Cardiac muscle cell (in vitro differentiated cells and primary cell): ENCODE data around the gene MAGEB17. TPM values are rescaled to one million over a fixed set of nuclear protein-coding genes. Genes with fewer than 3 reads are reported as not detected.

Experiments
- DNase-seq, 2 donors: peaks; one replicate each; pipeline versions ENCODE4 v3.0.0 to v3.0.0-alpha.2; 2010 to 2017; ENCODE audit warnings: low read depth in 1 of 2, low spot score in 1 of 2
- H3K27ac ChIP-seq: fragments of 200-600 bp; sonication (generic); 2 replicates; pipeline ENCODE4 v1.5.1; 2016
- H3K27me3 ChIP-seq: fragments of 200-600 bp; sonication (generic); 2 replicates; pipeline ENCODE4 v1.6.0; 2016; ENCODE audit warnings: control low read depth
- H3K36me3 ChIP-seq: fragments of 200-600 bp; sonication (generic); 2 replicates; pipeline ENCODE4 v1.5.1; 2016; ENCODE audit warnings: control low read depth
- H3K4me1 ChIP-seq: fragments of 200-600 bp; sonication (generic); 2 replicates; pipeline ENCODE4 v1.8.1; 2017; ENCODE audit warnings: low read depth, mild to moderate bottlenecking, mixed run types
- H3K4me3 ChIP-seq: fragments of 200-600 bp; sonication (generic); 2 replicates; pipeline ENCODE4 v1.5.1; 2016; ENCODE audit warnings: mild to moderate bottlenecking
- H3K9me3 ChIP-seq: fragments of 200-600 bp; sonication (generic); 2 replicates; pipeline ENCODE4 v1.5.1; 2017; ENCODE audit warnings: low read depth, mild to moderate bottlenecking, control low read depth
- polyA plus RNA-seq: library from polyadenylated mRNA; unstranded; fragments of >200 nt; fragmentation: Nextera tagmentation; extraction: Ambion mirVana; gene quantifications from 2 replicates; pipeline ENCODE4 v1.2.1, GENCODE V29; 2016
- total RNA-seq: library from RNA; depleted of rRNA; stranded (reverse); fragments of >200 nt; gene quantifications from 2 replicates; pipeline ENCODE4 v1.2.3, GENCODE V29; 2016
- TF ChIP-seq, protein P1 (sequence below): IDR thresholded peaks from 2 replicates; pipeline ENCODE4 v1.5.1; 2012; ENCODE audit warnings: low read depth, mild to moderate bottlenecking, low read length

Gene MAGEB17
- total and polyA plus RNA-seq, 2 experiments from 2014 or later = 0.22 TPM; not detected in 1

DNA sequence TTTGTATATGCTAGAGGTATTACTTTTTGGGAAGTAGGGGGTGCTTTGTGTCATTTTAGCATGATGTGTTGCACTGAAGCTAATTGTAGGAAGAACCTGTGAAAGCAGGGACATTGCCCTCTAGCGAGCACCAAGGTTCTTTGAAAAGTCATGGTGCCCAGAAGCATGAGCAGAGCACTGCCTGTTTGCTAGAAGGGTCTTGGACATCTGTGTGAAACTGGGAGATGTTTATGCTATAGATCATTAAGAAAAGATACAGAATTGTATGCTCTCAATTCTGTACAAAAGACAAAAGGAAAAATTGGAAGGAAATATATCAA, 29.2 kb upstream of the MAGEB17 start:
- no peaks in the 10 kb centered on the region for H3K9me3 ChIP-seq
- H3K27ac ChIP-seq = no peak overlapping the region
- no peaks in the 10 kb centered on the region for H3K27me3 ChIP-seq
- H3K36me3 ChIP-seq = no peaks in the 10 kb centered on the region
- no peak overlapping the region for H3K4me3 ChIP-seq
- TF ChIP-seq, protein P1, sequence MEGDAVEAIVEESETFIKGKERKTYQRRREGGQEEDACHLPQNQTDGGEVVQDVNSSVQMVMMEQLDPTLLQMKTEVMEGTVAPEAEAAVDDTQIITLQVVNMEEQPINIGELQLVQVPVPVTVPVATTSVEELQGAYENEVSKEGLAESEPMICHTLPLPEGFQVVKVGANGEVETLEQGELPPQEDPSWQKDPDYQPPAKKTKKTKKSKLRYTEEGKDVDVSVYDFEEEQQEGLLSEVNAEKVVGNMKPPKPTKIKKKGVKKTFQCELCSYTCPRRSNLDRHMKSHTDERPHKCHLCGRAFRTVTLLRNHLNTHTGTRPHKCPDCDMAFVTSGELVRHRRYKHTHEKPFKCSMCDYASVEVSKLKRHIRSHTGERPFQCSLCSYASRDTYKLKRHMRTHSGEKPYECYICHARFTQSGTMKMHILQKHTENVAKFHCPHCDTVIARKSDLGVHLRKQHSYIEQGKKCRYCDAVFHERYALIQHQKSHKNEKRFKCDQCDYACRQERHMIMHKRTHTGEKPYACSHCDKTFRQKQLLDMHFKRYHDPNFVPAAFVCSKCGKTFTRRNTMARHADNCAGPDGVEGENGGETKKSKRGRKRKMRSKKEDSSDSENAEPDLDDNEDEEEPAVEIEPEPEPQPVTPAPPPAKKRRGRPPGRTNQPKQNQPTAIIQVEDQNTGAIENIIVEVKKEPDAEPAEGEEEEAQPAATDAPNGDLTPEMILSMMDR = no peak
- DNase-seq = peak; percentile 6 to 36
- peaks cover 9% of the 10 kb centered on the region for H3K4me1 ChIP-seq

DNA sequence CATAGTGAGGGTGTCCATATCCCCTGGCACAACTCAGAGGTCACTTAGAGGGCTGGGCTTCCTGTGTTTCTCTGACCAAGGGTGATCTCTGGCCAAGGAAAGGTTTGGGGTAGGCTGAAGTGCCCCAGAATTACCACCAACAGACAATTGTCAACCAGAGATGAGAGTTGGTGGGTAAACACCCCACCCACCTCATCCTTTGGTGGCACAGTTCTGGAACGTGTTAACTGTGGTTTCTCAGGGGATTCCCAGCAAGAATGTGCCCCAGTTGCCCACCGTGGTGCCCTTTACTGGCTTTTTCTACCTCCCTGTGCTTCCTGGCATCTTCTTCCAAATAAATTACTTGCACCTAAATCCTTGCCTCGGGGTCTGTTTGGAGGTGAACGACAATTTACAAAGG, 26.8 kb upstream of the MAGEB17 start:
- no peaks in the 10 kb centered on the region for H3K36me3 ChIP-seq
- H3K9me3 ChIP-seq = no peaks in the 10 kb centered on the region
- TF ChIP-seq, protein P1 = no peak
- DNase-seq = no peak
- H3K4me1 ChIP-seq = peaks cover under 1% of the 10 kb centered on the region
- no peaks in the 10 kb centered on the region for H3K27me3 ChIP-seq
- no peak overlapping the region for H3K27ac ChIP-seq
- no peak overlapping the region for H3K4me3 ChIP-seq

DNA sequence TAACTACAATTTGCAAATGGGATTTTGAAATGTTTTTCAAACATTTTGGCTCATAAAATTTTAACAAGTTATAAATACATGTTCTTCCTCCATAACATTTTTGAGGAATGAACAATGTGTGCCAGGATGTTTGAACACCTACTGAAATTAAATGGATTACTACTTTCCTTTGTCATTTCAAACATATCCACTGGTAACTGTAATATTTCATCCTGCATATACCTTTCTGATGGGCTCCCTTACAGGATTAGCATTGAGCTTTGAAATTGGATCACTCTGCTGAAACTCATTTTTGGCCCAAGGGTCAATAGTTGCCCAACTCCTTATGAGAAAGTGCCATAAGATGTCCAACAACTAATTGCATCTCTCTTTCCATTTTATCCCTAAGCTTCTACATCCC, 26.3 kb upstream of the MAGEB17 start:
- H3K36me3 ChIP-seq = no peaks in the 10 kb centered on the region
- DNase-seq = no peak
- no peaks in the 10 kb centered on the region for H3K9me3 ChIP-seq
- no peak overlapping the region for H3K27ac ChIP-seq
- H3K4me3 ChIP-seq = no peak overlapping the region
- no peaks in the 10 kb centered on the region for H3K27me3 ChIP-seq
- TF ChIP-seq, protein P1 = no peak
- H3K4me1 ChIP-seq = no peaks in the 10 kb centered on the region

DNA sequence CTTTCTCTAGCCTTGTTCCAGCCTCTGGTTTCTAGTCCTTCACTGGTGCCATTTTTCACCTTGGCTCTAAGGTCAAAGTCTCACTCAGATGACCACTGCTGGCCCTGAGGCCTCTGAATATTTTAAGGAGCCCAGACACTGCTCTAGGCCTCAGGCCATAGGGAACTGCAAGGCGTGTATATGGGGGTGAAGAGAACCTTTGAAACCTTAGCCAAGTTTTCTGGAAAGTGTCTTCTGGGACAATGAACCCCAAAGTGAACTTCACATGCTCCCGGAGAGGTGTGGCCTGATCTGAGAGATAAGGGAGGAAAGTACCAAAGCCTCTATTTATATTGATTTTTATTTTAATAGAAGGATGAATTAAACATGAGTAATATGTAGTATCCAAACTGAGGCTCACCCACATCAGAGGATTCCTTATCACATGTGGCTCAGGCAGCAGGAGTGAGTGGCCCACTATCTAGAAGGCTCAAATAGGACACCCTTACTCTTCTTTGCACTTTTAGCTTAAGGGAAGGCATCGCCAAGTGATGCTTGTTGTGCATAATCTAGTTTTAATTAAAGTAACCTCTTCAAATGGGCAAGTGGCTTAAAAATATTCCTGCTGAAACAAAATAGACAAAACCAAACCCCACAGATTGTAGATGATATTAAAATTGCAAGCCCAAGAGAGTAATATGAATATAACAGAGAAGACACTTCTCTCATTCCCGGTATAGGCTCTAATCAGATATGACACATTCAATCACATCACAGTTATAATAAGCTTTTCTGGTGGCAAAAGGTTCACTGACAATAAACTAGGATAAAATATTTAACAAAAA, 25.6 kb upstream of the MAGEB17 start:
- no peaks in the 10 kb centered on the region for H3K9me3 ChIP-seq
- H3K27me3 ChIP-seq = no peaks in the 10 kb centered on the region

DNA sequence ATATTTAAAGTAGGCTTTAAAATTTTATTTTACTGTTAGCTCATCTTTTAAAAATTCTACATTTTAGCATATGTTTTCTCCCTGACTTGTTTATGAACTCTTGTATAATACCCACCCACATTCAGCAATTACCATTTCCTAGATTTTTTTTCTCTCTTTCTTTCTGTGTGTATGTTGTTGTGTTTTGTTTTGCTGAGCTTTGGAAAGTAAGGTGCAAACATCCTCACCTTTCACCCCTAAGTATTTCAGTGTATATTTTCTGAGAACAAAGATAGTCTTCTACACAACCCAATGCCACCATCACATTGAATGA, 25.1 kb upstream of the MAGEB17 start:
- Histone ChIP-seq H3K4me1 (no peaks in the 10 kb centered on the region), H3K9me3 (no peaks in the 10 kb centered on the region), H3K36me3 (no peaks in the 10 kb centered on the region), H3K27me3 (no peaks in the 10 kb centered on the region), H3K4me3 (no peak overlapping the region), H3K27ac (no peak overlapping the region)
- TF ChIP-seq, protein P1 = no peak
- DNase-seq = no peak

More for the DNA sequence above, 25.6 kb upstream of the MAGEB17 start:
- H3K4me1 ChIP-seq = no peaks in the 10 kb centered on the region
- TF ChIP-seq, protein P1 = no peak
- no peak overlapping the region for H3K4me3 ChIP-seq
- no peak overlapping the region for H3K27ac ChIP-seq
- DNase-seq = no peak
- no peaks in the 10 kb centered on the region for H3K36me3 ChIP-seq
